Fibroblast of lung (primary cell): ENCODE results near the gene LHFPL2. TPM values are rescaled to one million over a fixed set of nuclear protein-coding genes. Genes with fewer than 3 reads are reported as not detected.

ENCODE experiments used
- DNase-seq, 2 donors: peaks; one replicate each; pipeline versions ENCODE4 v3.0.0 to v3.0.0-alpha.2; 2010; ENCODE audit warnings: low read depth in 2 of 2
- H2AFZ ChIP-seq: 2 replicates; pipeline ENCODE4 v1.5.1; 2012; ENCODE audit warnings: low read length, control low read depth, inconsistent platforms
- H3K27ac ChIP-seq: 2 replicates; pipeline ENCODE4 v1.5.1; 2011; ENCODE audit warnings: low read length, control low read depth; ENCODE audit not compliant: insufficient read depth
- H3K27me3 ChIP-seq: 2 replicates; pipeline ENCODE4 v1.5.1; 2011; ENCODE audit warnings: mild to moderate bottlenecking, low read length; ENCODE audit not compliant: control insufficient read depth, insufficient read depth
- H3K36me3 ChIP-seq: 2 replicates; pipeline ENCODE4 v1.5.1; 2011; ENCODE audit warnings: low read length; ENCODE audit not compliant: control insufficient read depth, insufficient read depth
- H3K4me1 ChIP-seq: 2 replicates; pipeline ENCODE4 v1.5.1; 2011; ENCODE audit warnings: low read length; ENCODE audit not compliant: control insufficient read depth, insufficient read depth; ENCODE audit errors: extremely low read depth
- H3K4me2 ChIP-seq: 2 replicates; pipeline ENCODE4 v1.5.1; 2011; ENCODE audit warnings: low read length, control low read depth; ENCODE audit not compliant: insufficient read depth; ENCODE audit errors: extremely low read depth
- H3K4me3 ChIP-seq, 4 experiments: fragments of 200-600 bp in 1 of 4; sonication (generic) in 1 of 4; replicated peaks in 1 of 4; 2 replicates each; pipeline ENCODE4 v1.5.1; 2011 to 2016; ENCODE audit warnings: low read length in 4 of 4, low read depth in 3 of 4, mild to moderate bottlenecking in 3 of 4, control low read depth in 2 of 4, inconsistent platforms in 1 of 4, mixed read lengths in 1 of 4; ENCODE audit not compliant: insufficient read depth in 1 of 4; ENCODE audit errors: control extremely low read depth in 1 of 4
- H3K79me2 ChIP-seq: 2 replicates; pipeline ENCODE4 v1.5.1; 2012; ENCODE audit warnings: mild to moderate bottlenecking, low read length, inconsistent platforms; ENCODE audit not compliant: control insufficient read depth, insufficient read depth
- H3K9ac ChIP-seq: 2 replicates; pipeline ENCODE4 v1.5.1; 2011; ENCODE audit warnings: mild to moderate bottlenecking, low read length, control low read depth; ENCODE audit not compliant: insufficient read depth
- H3K9me3 ChIP-seq: 2 replicates; pipeline ENCODE4 v1.5.1; 2012; ENCODE audit warnings: low read depth, low read length; ENCODE audit not compliant: control insufficient read depth, insufficient read depth
- H4K20me1 ChIP-seq: 2 replicates; pipeline ENCODE4 v1.5.1; 2011; ENCODE audit warnings: low read length; ENCODE audit not compliant: control insufficient read depth, insufficient read depth; ENCODE audit errors: extremely low read depth
- CTCF ChIP-seq, 2 donors: IDR thresholded peaks in 1 of 2; conservative IDR thresholded peaks in 1 of 2; 1 replicate in 1 of 2; 2 replicates in 1 of 2; pipeline ENCODE4 v1.5.1; 2011 to 2012; ENCODE audit warnings: low read length in 2 of 2, control low read depth in 1 of 2, inconsistent platforms in 1 of 2, low read depth in 1 of 2, mild to moderate bottlenecking in 1 of 2
- EZH2 ChIP-seq: IDR thresholded peaks from 2 replicates; pipeline ENCODE4 v1.5.1; 2012; ENCODE audit warnings: low read length, control low read depth, mild to moderate bottlenecking; ENCODE audit errors: missing control alignments
- polyA plus RNA-seq, 2 donors: library from polyadenylated mRNA; depleted of rRNA in 1 of 2; stranded (reverse) in 1 of 2; unstranded in 1 of 2; fragments of >200 nt; gene quantifications; 2 replicates each; pipeline ENCODE4 v1.2.1, GENCODE V29; 2011 to 2012; ENCODE audit warnings: missing spikeins in 1 of 2
- total RNA-seq: library from RNA; depleted of rRNA; stranded (reverse); fragments of >200 nt; gene quantifications from 2 replicates; pipeline ENCODE4 v1.2.1, GENCODE V29; 2014

Gene LHFPL2
- total and polyA plus RNA-seq, 2 donors (not counting 1 experiment from before 2014, with no cell fraction given): 13.7 to 51.4 TPM

GRCh38 chr5:78636682-78637081 is 11.9 kb downstream of the LHFPL2 start:
- Histone ChIP-seq H3K36me3 (no peaks in the 10 kb centered on the region), H3K4me1 (peaks cover 18% of the 10 kb centered on the region), H2AFZ (no peak overlapping the region), H3K27me3 (no peaks in the 10 kb centered on the region), H3K4me2 (no peak overlapping the region), H3K27ac (no peak overlapping the region), H3K4me3 (no peak overlapping the region), H3K9ac (no peak overlapping the region), H4K20me1 (no peaks in the 10 kb centered on the region), H3K9me3 (no peaks in the 10 kb centered on the region), H3K79me2 (peaks cover 38% of the 10 kb centered on the region)
- TF ChIP-seq EZH2 (no peak), CTCF (conservative IDR thresholded peaks at IDR 0.05 in 1 of 2, IDR thresholded peaks at IDR 0.05 in 1 of 2; ENCODE audit: low read depth in 1 of 2, low read length in 2 of 2) (no peak)
- no peak for DNase-seq

- no peak overlapping the region for H3K4me3 ChIP-seq
- peak overlapping the region; percentile 21 for H2AFZ ChIP-seq
- DNase-seq: peak in 1 of 2 donors; percentile 34
- H3K4me1 ChIP-seq: peaks cover 12% of the 10 kb centered on the region
- peak overlapping the region; percentile 37 for H3K4me2 ChIP-seq
- no peaks in the 10 kb centered on the region for H3K9me3 ChIP-seq
- peaks cover 4% of the 10 kb centered on the region for H3K36me3 ChIP-seq
- no peak overlapping the region for H3K27ac ChIP-seq
- no peaks in the 10 kb centered on the region for H4K20me1 ChIP-seq
- no peaks in the 10 kb centered on the region for H3K27me3 ChIP-seq
- H3K79me2 ChIP-seq: peaks cover 29% of the 10 kb centered on the region
- TF ChIP-seq EZH2 (no peak), CTCF (conservative IDR thresholded peaks at IDR 0.05 in 1 of 2, IDR thresholded peaks at IDR 0.05 in 1 of 2; ENCODE audit: low read depth in 1 of 2, low read length in 2 of 2) (peak in 1 of 2 donors; percentile 27)
- no peak overlapping the region for H3K9ac ChIP-seq
These were observed 13.9 kb downstream of the LHFPL2 start for GRCh38 chr5:78634634-78635033.

GRCh38 chr5:78634229-78634628 is 14.3 kb downstream of the LHFPL2 start:
- no peak overlapping the region for H3K4me2 ChIP-seq

More at GRCh38 chr5:78634229-78634628, 14.3 kb downstream of the LHFPL2 start:
- Histone ChIP-seq H3K27ac (no peak overlapping the region), H3K4me1 (peaks cover 12% of the 10 kb centered on the region), H3K9ac (no peak overlapping the region), H3K79me2 (peaks cover 28% of the 10 kb centered on the region), H3K4me3 (no peak overlapping the region), H3K36me3 (peaks cover 4% of the 10 kb centered on the region), H3K27me3 (no peaks in the 10 kb centered on the region), H4K20me1 (no peaks in the 10 kb centered on the region), H2AFZ (no peak overlapping the region), H3K9me3 (no peaks in the 10 kb centered on the region)
- TF ChIP-seq CTCF (conservative IDR thresholded peaks at IDR 0.05 in 1 of 2, IDR thresholded peaks at IDR 0.05 in 1 of 2; ENCODE audit: low read depth in 1 of 2, low read length in 2 of 2) (no peak), EZH2 (no peak)
- DNase-seq: no peak
